Measurements from ENCODE around the gene PLA2R1.

PLA2R1 gene

GRCh38 chr2:160062292-160063005 lies at the start of gene PLA2R1:
PLA2R1 (minus strand) TSS chr2:160062615; CDS start chr2:160062403, 212 bp downstream.
- no peak for DNase-seq (ENCODE audit: low read depth)

- no peak for DNase-seq (ENCODE audit: low read depth)
These were observed 48.3 kb upstream of the PLA2R1 start for GRCh38 chr2:160110674-160111239.

GRCh38 chr2:160109939-160110673 lies 47.7 kb upstream of the PLA2R1 start:
- DNase-seq (ENCODE audit: low read depth) = peak; percentile 30

- DNase-seq (ENCODE audit: low read depth) = no peak
These were observed 46.8 kb upstream of the PLA2R1 start for GRCh38 chr2:160109243-160109642.

GRCh38 chr2:160108646-160109045 lies 46.2 kb upstream of the PLA2R1 start:
- DNase-seq (ENCODE audit: low read depth) = no peak

- no peak for DNase-seq (ENCODE audit: low read depth)
These were observed 43.0 kb upstream of the PLA2R1 start for GRCh38 chr2:160105366-160105765.

- no peak for DNase-seq (ENCODE audit: low read depth)
These were observed 41.7 kb upstream of the PLA2R1 start for GRCh38 chr2:160104115-160104514.

GRCh38 chr2:160097326-160097725 lies 34.9 kb upstream of the PLA2R1 start:
- DNase-seq (ENCODE audit: low read depth) = no peak

GRCh38 chr2:160096409-160096808 lies 34.0 kb upstream of the PLA2R1 start:
- DNase-seq (ENCODE audit: low read depth) = no peak

GRCh38 chr2:160092445-160092844 lies 30.0 kb upstream of the PLA2R1 start:
- DNase-seq (ENCODE audit: low read depth) = no peak

GRCh38 chr2:160091381-160091780 lies 29.0 kb upstream of the PLA2R1 start:
- DNase-seq (ENCODE audit: low read depth) = no peak

GRCh38 chr2:160087854-160088745 lies 25.7 kb upstream of the PLA2R1 start:
- peak; percentile 3 for DNase-seq (ENCODE audit: low read depth)

- no peak for DNase-seq (ENCODE audit: low read depth)
These were observed 23.2 kb upstream of the PLA2R1 start for GRCh38 chr2:160085662-160086061.

GRCh38 chr2:160077912-160078810 lies 15.7 kb upstream of the PLA2R1 start:
- no peak for DNase-seq (ENCODE audit: low read depth)

- DNase-seq (ENCODE audit: low read depth) = no peak
These were observed 14.5 kb upstream of the PLA2R1 start for GRCh38 chr2:160076914-160077313.

GRCh38 chr2:160076241-160076640 lies 13.8 kb upstream of the PLA2R1 start:
- no peak for DNase-seq (ENCODE audit: low read depth)

GRCh38 chr2:160075171-160075570 lies 12.8 kb upstream of the PLA2R1 start:
- peak; percentile 23 for DNase-seq (ENCODE audit: low read depth)

- no peak for DNase-seq (ENCODE audit: low read depth)
These were observed 11.0 kb upstream of the PLA2R1 start for GRCh38 chr2:160073284-160073888.

GRCh38 chr2:160068906-160069305 lies 6.5 kb upstream of the PLA2R1 start:
- DNase-seq (ENCODE audit: low read depth) = no peak

- DNase-seq (ENCODE audit: low read depth) = no peak
These were observed 2.5 kb upstream of the PLA2R1 start for GRCh38 chr2:160064916-160065315.
